CD4-positive, alpha-beta T cell treated with Interleukin-17A for 4 hours (primary cell): Measurements from ENCODE around the gene C2CD3.
"Not testable (repeated sequence)": the region's sequence is repeated elsewhere in the genome, so short reads cannot be mapped to it uniquely, and the experiment has no call there.

Experiments
- DNase-seq: peaks from one replicate; pipeline ENCODE4 v3.0.0-alpha.2; 2020; ENCODE audit warnings: mixed read lengths

The C2CD3 gene

DNA sequence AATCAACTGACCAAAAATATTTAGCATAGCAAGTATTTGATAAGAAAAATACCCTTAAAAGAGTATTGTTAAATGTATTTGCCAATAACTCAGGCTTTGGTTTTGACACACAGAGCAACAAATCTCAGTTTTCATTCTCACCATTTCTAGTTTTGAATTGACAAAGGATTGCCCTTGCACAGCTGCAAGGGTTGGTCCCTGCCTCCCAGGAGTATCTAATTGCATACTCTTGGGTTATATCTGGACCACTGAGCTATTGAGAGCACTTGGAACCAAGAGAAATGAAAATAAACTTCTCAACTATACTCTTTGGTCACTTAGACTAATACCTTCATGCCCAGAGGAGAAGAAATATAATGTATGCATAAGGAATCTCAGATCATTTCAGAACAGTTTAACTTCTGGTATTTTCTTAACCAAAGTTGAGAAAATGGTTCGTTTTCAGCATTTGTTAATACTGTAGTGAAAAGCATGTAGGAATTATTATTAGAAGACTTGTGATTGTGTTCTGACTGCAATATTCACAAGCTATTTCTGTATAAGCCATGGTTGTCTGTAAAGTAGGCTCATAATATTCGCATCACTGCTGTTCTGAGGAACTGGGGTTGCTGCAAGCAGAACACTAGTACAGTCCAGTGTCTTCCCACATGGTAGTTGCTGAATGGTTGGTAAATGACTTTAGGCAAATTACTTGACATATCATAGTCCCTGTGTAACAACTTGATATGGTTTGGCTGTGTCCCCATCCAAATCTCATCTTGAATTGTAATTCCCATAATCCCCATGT is 7.9 kb downstream of the C2CD3 start:
- DNase-seq = no peak

DNA sequence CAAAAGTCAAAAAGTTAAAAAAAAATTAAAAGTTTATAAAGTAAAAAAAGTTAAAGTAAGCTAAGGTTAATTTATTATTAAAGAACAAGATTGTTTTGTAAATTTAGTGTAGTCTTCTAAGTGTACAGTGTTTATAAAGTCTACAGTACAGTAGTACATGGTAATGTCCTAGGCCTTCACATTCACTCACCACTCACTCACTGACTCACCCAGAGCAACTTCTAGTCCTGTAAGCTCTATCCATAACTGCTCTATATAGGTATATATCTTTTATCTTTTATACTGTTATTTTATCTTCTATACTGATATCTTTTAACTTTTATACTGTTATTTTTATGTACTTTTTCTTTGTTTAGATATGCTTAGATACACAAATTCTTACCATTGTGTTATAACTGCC is 11.2 kb downstream of the C2CD3 start:
- DNase-seq = no peak

DNA sequence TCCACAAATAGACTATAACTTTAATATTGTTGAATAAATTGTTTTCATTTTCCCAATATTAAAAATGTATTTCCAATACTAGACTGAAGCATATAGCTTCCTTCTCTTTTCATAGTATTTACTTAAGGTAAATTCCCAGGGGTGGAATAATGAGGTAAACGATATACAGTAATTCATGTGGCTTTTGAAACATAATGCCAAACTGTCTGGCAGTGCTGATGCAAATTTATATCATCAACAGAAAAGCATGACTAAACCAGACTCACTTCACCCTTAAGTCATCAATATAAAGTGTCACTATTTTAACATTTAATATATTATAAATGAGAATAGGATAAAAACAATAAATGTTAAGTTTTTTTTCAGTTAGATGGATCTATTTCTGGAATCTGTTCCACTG is 13.6 kb downstream of the C2CD3 start:
- no peak for DNase-seq

DNA sequence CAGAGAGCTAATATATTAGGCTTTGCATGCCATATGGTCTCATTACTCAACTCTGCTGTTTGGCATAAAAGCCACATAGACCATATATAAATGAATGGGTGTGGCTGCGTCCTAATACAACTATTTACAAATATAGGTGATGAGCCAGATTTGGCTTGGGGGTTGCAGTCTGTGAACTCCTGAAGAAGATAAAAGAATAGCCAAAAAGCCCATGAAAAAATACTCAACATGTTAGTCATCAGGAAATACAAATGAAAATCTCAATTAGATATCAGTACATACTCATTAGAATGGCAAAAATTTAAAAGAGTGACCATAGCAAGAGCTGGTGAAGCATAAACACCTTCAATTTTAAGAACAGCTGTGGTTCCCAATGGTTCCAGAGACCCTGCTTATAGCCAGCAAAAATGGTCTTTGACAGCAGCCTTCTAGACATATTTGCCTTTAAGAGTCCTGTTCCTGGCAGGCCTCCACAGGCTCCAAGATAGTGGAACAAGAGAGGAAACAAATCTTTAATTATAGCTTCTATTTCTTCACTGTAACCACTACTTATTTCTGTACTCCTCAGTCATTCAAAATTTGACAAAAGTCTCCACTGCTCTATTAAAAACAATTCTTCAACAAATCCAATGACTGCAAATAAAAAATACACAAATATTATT is 16.1 kb downstream of the C2CD3 start:
- no peak for DNase-seq

DNA sequence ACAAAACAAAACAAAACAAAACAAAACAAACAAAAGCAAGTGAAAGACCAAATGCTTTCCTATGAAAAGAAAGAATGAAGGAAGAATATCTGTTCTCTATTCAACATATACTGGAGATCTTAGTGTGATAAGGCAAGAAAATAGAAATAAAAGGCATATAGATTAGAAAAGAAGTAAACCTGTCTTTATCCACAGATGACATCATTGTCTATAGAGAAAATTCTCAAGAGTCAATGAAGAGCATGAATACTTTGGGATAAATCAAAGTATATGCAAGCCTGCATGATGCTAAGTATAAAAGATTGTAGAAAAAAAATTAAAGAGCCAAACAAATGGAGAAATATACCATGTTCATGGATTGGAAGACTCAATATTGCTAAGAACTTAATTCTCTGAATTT is 17.6 kb downstream of the C2CD3 start:
- DNase-seq = no peak

DNA sequence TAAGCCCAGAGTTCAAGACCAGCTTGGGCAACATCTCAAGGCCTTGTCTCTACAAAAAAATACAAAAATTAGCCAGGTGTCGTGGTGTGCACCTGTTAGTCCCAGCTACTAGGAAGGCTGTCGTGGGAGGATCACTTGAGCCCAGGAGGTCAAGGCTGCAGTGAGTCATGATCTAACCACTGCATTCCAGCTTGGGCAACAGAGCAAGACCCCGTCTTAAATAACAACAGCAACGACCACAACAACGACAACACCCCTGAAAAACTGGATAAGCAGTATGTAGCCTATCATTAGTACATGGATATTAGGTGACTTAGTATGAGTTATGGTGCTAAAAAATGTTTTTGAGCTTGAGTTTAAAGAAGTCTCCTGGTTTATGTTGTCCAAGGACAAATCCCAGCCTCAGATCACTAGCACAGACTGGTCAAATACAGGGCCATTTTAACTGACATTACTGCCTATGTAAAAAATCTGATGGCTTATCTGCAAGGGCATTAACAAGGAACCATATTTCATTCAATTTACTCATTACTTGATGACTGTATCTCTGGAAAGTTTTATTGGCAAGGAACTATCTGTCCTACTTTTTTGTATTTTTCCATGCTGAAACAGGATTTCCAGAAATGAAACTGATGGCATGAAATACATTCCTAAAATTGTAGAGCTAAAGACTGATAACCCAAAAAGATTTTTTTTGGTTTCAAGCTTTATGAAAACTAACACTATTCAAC is 23.4 kb downstream of the C2CD3 start:
- DNase-seq = no peak

DNA sequence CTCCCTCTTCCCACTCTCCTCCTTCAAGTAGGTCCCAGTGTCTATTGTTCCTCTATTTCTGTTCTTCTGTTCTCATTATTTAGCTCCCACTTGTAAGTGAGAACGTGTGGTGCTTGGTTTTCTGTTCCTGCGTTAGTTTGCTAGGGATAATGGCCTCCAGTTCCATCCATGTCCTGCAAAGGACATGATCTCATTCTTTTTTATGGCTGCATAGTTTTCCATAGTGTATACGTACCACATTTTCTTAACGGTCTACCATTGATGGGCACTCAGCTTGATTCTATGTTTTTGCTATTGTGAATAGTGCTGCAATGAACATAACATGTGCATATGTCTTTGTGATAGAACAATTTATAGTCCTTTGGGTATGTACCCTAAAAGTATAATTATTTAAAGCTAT is 26.2 kb downstream of the C2CD3 start:
- DNase-seq = no peak

DNA sequence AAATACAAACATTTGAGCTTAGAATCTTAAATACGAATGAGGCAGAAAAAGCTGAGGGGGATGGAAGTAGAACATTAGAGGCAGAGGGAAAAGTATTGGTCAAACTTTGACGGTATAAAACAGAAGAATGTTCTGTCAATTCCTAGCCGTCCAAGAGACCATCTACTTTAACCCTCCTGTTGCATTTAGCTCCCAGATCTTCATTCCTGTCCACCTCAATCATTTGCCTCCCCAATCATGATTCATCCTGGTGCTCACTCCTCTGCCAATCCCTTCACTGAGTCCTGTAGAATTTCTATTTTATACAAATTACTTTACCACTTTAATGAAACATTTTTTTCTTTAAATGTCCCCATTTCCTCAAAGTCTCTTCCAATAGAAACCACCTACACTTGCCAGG is 28.2 kb downstream of the C2CD3 start:
- DNase-seq = no peak

DNA sequence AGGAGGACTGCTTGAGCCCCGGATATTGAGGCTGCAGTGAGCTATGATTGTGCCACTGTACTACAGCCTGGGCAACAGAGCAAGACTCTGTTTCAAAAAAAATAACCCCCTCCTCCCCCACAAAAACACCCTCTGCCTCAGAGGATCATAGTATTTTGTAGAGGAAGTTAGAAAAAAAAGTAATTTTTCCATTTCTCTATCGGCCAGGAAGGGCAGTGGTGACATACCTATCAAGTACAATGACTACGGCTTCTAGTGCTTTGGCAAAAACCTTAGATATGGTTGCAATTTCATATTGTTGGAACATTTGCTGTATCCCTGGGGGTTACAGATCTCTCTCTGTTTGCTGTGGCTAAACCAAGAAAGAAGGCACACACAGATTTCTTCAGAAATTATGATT is 28.9 kb downstream of the C2CD3 start:
- DNase-seq = no peak

DNA sequence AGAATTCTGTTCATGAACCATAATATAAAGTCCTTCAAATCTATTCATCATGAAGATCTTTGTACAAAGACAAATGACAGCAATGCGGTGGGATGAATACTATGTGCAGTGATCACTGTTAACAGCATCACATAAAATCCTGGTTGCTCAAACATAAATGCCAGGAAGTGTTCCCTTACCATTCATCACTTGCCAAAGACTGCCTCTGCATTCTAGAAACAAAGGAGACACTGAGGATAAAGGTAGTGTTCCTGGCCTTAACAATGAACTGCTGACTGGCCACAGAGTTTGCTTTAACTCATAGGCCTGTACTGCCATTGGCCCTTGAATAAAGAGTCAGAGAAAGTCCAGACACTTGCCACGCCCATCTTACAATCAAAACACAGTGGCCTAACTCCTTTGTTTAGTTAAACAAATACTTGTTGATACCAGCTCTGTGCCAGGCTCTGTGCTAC is 29.5 kb downstream of the C2CD3 start:
- DNase-seq = no peak

DNA sequence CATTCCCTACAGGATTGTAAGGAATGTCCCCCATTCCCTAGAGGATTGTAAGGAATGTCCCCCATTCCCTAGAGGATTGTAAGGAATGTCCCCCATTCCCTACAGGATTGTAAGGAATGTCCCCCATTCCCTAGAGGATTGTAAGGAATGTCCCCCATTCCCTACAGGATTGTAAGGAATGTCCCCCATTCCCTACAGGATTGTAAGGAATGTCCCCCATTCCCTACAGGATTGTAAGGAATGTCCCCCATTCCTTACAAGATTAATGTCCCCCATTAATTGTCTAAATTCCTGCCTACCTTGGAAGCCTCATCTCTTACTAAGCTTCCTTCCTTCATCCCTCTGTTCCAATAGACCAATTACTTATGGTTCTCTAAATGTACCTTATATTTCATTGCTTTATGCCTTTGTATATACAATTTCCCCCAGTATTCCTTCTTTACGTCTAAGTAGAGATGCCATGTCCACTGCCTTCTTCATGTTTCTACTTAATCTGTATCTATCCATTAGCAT is 30.8 kb downstream of the C2CD3 start:
- DNase-seq = not testable (repeated sequence)

DNA sequence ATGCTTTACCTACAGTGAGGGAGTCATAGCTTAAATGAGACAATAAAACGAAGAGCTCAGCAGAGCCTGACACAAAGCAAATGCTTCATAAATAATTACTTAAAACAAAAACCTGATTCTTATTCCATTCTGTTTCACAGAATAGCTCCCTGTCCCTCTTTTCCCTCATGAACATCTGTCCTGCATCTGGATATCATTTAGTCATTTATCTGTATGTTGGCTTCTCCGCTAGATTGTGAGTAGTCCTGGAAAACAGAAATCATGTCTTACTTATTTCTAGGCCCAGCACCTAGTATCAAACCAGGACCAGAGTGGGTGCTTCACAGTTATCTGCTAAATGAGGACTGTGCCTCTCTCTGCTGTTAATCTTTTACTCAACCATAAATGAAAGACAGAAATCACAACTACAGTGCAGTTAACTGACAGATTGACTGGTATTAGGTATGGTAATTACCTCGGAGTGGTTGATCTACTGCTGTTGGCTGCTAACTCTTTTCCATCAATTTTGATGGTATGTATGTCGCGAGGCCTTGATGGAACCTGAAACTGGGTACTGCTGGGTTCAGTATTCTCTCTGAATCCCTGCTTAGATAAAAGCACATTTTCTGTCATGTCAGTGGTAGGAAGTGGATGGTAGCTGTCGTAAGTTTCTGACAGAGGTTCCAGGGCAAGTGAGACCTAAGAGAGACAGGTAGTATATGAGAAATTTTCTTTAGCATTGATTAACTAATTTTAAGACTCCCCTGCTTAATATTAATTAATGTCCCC is 31.5 kb downstream of the C2CD3 start:
- DNase-seq = no peak

DNA sequence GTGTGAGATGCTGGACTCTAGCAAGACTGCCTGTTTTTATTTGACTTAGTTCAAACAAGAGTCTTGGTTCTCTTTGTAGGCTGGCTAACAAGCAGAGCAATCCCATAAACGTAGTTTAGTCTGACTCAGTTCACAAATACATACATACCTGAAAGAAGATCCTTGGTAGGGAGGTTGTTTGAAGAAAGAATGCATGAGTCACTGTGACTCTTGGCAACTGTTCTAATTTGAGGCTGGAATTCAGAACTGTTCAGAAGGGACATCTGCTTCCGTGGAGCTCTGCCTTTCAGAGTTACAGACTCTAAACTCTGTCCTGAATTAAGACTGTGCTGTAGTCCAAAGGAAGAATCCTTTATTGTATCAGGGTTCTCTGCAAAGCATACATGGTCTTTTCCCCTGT is 32.2 kb downstream of the C2CD3 start:
- DNase-seq = no peak

DNA sequence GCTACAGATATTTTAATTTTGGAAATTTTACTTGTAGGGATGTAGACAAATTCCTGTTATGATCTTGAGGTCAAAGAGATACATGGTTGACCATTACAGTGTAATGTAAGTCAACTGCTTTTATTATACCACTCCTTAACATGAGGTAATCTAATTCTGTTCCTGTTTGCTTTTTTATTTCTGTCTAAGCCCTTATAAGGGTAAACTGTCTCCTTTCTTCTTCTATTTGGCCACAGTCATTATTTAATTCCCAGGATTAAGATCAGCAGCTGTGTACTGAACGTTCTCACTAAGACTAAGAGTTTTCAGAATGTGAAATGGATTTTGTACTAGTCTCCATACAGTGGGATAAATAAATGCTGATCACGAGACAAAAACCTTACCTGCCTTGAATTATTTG is 32.8 kb downstream of the C2CD3 start:
- DNase-seq = no peak

DNA sequence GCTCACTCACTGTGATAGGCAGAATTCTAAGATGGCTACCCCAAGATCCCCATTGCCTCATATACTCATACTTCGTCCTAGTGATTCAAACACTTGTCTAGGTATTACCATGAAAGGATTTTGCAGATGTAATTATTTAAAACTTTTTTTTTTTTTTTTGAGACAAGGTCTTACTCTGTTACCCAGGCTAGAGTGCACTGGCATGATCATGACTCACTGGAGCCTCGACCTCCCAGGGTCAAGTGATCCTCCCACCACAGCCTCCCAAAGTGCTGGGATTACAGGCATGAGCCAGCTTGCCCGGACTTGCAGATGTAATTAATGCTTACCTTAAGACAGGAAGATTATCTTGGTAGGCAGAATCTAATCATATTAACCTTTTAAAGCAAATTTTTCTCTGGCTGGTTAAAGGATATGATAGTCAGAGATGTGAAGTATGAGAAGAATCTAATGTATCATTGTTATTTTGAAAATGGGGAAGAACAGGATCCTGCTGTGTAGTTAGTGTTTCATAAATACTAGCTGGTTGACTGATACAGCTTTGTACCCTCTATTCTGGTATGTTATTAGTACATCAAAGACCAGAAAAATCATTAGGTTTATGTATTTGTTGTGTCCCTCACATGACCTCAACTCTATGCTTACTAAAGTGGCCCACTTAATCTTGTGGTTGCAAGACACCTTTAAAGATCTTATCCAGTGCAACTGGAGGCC is 35.5 kb downstream of the C2CD3 start:
- no peak for DNase-seq

DNA sequence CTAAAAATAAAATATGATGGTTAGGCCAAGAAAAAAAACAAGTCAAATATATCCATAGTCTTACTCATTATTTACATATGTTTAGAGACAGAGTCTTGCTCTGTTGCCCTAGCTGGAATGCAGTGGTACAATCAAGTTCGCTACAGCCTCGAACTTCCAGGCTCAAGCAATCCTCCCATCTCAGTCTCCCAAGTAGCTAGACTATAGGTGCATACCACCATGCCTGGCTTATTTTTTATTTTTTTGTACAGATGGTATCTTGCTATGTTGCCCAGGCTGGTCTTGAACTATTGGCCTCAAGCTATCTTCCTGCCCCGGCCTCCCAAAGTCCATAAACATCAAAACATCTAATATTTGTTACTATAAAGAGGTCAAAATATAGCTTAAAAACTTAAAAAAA is 36.1 kb downstream of the C2CD3 start:
- DNase-seq = no peak

DNA sequence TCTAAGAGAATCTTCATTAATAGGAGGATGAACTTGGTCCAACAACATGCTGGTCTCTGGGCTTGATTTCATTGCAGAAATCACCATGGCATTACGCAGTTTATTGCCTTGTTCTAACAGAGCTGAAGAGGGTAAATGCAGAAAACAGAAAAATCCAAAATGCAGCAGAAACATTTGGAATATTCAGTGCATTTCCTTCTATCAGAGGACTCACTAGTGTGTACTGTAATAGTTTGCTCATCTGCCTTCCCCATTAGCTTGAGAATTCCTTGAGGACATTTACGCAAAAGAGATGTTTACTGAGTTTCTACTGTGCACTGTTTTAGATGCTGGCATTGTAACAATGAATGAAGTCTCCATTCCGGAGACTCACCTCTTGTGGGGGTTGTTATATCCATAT is 37.4 kb downstream of the C2CD3 start:
- no peak for DNase-seq

DNA sequence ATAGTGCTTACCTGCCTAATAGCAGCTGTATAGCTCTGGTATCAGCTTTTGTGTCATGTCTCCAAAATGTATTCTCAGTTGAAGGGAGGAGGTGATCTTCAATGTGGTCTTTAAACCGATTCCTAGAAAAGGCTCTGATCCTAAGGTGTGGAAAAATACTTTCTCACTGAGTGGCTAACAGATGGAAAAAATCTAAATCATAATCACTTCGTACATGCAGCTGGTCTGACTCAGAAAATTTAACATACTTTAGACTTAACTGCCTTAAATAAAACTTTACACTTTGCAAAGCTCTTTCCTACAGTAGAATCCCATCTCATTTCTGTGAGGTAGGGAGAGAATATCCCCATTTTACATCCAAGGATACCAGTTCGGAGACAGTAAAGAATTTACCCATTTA is 38.0 kb downstream of the C2CD3 start:
- DNase-seq = no peak

DNA sequence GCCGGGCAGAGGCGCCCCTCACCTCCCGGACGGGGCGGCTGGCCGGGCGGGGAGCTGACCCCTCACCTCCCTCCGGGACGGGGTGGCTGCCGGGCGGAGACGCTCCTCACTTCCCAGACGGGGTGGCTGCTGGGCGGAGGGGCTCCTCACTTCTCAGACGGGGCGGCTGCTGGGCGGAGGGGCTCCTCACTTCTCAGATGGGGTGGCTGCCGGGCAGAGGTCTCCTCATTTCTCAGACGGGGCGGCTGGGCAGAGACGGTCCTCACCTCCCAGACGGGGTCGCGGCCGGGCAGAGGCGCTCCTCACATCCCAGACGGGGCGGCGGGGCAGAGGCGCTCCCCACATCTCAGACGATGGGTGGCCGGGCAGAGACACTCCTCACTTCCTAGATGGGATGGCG is 41.7 kb downstream of the C2CD3 start:
- DNase-seq = not testable (repeated sequence)

DNA sequence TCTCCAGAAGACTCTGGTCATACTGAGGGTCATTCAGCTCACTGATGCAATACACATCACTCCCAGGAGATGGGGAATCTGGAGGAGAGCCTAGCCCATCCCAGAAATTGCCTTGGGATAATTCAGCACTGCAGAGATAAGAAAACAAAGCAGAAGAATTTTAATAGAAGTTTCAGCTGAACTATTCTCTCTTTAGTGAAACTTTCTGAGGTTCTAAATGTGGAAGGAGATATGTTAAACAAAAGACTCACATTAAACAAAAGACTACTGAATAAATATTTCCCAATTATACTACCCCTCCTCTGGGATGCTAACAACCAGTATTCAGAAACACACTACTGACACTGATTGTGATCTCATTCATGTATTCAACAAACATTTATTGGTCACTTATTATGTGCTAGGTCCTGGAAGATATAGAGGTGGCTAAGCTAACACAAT is 47.8 kb downstream of the C2CD3 start:
- DNase-seq = no peak

DNA sequence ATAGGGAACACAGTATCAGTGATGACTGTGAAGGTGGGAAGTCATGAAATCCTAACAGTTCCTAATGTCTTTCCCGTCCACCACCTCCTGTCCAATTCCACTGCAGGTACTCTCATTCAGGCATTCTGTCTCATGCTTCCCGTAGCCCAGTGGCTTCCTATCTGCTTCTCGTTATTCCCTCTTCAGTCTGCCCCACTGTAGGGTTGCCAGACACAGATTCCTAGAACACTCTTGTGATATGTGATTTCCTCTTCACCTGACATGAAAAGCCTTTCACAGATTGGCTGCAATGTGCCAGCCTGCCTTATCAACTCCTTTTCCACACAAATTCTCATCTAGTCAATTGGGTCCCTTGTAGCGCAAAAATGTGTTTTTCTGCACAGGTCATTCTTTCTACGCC is 49.0 kb downstream of the C2CD3 start:
- DNase-seq = no peak
